Middle frontal gyrus (tissue), 1 donor: Measurements from ENCODE around the gene CES2.
"Not testable (repeated sequence)": the region's sequence is repeated elsewhere in the genome, so short reads cannot be mapped to it uniquely, and the experiment has no call there.

Experiments used
- DNase-seq: peaks from one replicate; pipeline ENCODE4 v3.0.0-alpha.2; 2015; ENCODE audit warnings: low spot score; ENCODE audit errors: extremely low spot score

Gene CES2

GRCh38 chr16:66935314-66936011, at the start of gene CES2:
CES2 (plus strand) TSS chr16:66935516; CDS start chr16:66935636, 120 bp downstream.
- no peak for DNase-seq

- DNase-seq: no peak
Measured at GRCh38 chr16:66886321-66886720, 49.0 kb upstream of the CES2 start.

- DNase-seq: no peak
Measured at GRCh38 chr16:66886914-66887313, 48.4 kb upstream of the CES2 start.

- no peak for DNase-seq
Measured at GRCh38 chr16:66888647-66889615, 46.4 kb upstream of the CES2 start.

- DNase-seq: no peak
Measured at GRCh38 chr16:66889622-66890021, 45.7 kb upstream of the CES2 start.

GRCh38 chr16:66890799-66891198, 44.5 kb upstream of the CES2 start:
- no peak for DNase-seq

- no peak for DNase-seq
Measured at GRCh38 chr16:66891360-66891759, 44.0 kb upstream of the CES2 start.

GRCh38 chr16:66891797-66892196, 43.5 kb upstream of the CES2 start:
- DNase-seq: no peak

- no peak for DNase-seq
Measured at GRCh38 chr16:66894055-66894454, 41.3 kb upstream of the CES2 start.

- peak; percentile 60 for DNase-seq
Measured at GRCh38 chr16:66894948-66895688, 40.2 kb upstream of the CES2 start.

- no peak for DNase-seq
Measured at GRCh38 chr16:66895689-66895979, 39.7 kb upstream of the CES2 start.

- no peak for DNase-seq
Measured at GRCh38 chr16:66895999-66896398, 39.3 kb upstream of the CES2 start.

- DNase-seq: not testable (repeated sequence)
Measured at GRCh38 chr16:66896682-66897081, 38.6 kb upstream of the CES2 start.

GRCh38 chr16:66898207-66898606, 37.1 kb upstream of the CES2 start:
- no peak for DNase-seq

GRCh38 chr16:66898933-66899309, 36.4 kb upstream of the CES2 start:
- no peak for DNase-seq

GRCh38 chr16:66899310-66899944, 35.9 kb upstream of the CES2 start:
- DNase-seq: no peak

GRCh38 chr16:66899945-66900710, 35.2 kb upstream of the CES2 start:
- DNase-seq: no peak

- DNase-seq: no peak
Measured at GRCh38 chr16:66900721-66901441, 34.4 kb upstream of the CES2 start.

- no peak for DNase-seq
Measured at GRCh38 chr16:66901626-66902025, 33.7 kb upstream of the CES2 start.
